ENCODE results near the gene SUCLG2.
"Not testable (repeated sequence)": the region's sequence is repeated elsewhere in the genome, so short reads cannot be mapped to it uniquely, and the experiment has no call there.

Gene SUCLG2

DNA sequence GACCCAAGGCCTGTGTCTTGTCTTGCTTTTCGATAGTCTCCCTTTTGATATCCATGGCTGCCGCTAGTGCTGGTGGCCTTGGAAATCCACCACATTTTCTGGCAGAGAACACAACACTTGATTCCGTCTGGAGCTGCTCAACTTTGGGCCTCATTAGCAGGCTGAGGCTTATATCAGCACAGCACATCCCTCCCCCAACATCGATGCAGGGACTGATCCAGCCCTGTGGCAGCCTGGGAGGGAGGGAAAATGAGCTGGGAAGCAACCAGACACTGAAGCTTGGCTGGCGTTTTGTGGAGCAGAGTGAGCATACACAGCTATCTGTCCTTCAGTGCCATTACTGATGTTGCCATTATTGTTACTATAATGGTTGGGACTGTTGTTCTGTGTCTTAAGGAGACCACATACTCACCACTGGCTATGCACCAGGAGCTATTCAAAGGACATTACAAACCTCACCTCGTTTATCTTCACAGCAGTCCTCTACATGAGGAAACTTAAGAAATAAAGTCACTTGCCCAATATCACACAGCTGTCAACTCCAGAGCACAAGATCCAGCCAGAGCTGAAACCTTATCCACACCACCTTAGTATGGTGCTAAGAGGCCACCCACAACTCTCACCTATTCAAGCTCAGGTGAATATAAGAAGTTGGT, 102.9 kb downstream of the SUCLG2 start:
- DNase-seq, result no peak

DNA sequence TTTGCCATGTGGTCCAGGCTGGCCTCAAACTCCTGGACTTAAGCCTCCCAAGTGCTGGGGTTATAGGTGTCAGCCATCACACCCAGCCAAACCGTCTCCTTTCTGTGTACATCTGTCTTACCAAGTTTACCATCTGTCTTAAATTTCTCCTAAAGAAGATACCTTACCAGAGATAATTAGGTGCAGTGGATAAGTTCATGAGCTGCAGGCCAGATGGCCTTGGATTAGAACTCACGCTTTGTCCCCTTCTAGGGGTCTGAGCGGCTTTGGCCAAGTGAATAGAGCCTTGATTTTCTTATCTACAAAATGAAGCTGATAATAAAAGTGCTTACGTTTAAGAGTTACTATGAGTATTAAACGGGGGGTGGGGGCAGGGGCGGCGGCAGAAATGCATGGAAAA, 103.9 kb downstream of the SUCLG2 start:
- no peak for DNase-seq

DNA sequence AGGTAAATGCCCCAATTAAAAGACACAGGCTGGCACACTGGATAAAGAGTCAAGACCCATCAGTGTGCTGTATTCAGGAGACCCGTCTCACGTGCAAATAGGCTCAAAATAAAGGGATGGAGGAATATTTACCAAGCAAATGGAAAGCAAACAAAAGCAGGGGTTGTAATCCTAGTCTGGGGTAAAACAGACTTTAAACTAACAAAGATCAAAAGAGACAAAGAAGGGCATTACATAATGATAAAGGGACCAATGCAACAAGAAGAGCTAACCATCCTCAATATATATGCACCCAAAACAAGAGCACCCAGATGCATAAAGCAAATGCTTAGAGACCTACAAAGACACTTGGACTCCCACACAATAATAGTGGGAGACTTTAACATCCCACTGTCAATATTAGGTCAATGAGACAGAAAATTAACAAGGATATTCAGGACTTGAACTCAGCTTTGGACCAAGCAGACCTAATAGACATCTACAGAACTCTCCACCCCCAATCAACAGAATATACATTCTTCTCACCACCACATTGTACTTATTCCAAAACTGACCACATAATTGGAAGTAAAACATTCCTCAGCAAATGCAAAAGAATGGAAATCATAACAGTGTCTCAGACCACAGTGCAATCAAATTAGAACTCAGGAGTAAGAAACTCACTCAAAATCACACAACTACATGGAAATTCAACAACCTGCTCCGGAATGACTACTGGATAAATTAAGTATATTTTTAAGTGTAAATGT, 111.7 kb downstream of the SUCLG2 start:
- not testable (repeated sequence) for DNase-seq

DNA sequence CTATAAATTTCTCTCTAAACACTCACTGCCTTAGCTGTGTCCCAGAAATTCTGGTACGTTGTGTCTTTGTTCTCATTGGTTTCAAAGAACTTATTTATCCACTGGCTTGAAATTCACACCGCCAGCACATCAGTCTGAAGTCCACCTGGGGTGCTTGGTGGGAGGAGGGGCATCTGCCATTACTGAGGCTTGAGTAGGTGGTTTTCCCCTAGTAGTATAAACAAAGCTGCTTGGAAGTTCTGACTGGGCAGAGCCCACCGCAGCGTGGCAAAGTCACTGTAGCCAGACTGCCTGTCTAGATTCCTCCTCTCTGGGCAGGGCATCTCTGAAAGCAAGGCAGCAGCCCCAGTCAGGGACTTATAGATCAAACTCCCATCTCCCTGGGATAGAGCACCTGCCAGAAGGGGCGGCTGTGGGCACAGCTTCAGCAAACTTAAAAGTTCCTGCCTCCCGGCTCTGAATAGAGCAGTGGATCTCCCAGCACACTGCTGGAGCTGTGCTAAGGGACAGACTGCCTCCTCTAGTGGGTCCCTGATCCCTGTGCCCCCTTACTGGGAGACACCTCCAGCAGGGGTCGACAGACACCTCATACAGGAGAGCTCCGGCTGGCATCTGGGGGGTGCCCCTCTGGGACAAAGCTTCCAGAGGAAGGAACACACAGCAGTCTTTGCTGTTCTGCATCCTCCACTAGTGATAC, 114.1 kb downstream of the SUCLG2 start:
- DNase-seq, result no peak

DNA sequence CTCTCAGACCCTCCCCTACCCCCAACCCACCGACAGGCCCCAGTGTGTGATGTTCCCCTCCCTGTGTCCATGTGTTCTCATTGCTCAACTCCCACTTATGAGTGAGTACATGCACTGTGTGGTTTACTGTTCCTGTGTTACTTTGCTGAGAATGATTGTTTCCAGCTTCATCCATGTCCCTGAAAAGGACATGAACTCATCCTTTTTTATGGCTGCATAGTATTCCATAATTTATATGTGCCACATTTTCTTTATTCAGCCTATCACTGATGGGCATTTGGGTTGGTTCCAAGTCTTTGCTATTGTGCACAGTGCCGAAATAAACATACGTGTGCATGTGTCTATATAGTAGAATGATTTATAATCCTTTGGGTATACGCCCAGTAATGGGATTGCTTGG, 117.2 kb downstream of the SUCLG2 start:
- DNase-seq, result not testable (repeated sequence)

DNA sequence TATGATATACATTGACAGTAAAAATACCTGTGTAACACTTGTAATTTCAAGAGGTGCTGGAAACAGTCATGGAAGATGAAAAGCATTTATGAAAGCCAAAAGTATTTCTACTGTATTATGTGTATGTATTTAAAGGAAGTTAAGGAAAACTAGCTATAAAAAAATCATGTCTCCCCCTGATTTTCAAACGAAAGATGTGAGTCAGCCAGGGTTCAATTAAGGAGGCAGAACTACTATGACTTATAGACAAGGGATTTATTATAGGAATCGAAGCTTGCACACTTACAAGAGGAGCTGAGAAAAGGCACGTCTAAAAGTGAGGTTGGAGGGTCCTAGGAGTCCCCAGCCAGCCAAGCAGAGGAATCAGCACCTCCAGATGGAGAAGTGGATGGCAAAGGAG, 119.4 kb downstream of the SUCLG2 start:
- DNase-seq, result no peak

DNA sequence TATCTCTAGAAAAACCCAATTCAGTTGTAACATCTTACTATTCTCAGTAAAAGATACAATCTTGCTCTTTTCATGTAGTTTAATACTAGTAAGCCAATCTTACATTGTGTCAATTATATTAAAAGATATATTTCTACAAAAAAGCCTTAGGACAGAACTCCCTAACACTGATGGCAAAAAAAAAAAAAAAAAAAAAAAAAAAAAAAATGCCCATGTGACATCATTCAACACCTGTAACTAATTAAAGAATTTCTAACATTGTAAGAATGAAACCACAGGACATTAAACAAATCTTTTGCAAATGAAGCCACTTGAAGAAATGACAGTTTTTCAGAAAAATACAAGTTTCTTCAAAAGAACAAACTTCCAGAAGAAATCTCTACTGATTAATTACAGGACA, 119.8 kb downstream of the SUCLG2 start:
- no peak for DNase-seq

DNA sequence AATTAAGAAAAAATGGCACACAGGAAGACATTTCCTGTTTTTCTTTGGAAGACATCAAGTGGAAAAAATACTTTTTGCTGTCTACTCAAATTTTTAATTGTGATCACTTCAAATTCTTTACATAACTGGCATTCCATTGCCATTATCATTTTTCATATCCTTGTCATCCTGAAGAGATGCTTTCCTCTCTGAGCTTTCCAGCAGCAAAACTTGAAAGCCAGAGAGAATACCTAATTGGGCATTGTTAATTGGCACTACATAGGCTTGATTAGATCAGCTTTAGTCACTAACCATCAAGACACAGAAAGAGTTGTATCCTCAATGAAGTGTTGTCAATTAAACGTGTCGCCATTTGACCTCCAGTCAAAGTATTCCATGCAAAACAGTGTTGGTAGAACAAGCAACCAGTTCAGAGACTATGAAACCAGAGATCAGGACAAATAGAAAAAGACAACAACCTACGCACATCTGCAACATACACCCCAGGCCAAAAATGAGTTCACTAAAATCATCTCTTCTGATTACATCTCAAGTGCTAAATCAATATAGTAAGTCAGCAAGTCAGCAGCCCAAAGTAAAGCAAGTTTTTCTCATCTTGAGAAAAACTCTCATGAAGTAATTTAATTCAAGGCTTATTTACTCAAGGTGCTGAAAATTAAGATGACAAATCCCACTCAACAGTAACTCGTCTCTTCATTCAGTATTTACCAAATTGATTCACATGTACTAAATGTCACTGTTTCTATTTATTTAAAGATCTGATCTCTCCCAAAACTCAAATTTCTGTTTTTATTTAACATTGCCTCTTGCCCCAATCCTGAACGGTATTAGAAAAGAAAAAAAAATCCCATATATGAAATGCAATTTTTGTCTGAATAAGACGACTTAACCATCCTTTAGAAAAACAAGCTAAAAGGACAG, 123.0 kb downstream of the SUCLG2 start:
- no peak for DNase-seq

DNA sequence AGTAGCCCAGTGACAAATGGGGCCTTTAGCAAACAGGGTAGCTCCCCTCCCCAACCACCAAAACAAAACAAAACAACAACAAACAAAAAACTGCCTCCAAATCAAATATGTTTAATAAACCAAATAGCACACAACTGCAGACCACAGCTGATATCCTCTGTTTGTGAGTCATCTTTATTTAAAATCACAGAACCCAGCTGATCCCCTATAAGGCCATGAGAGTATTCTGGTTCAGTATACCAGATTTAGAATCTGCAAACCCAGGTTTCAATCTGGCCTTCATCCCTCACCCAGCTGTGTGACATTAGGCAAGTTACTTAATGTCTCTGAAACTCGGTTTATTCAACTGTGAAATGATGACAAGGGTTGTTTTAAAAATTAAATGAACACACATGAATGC, 124.5 kb downstream of the SUCLG2 start:
- DNase-seq, result no peak

DNA sequence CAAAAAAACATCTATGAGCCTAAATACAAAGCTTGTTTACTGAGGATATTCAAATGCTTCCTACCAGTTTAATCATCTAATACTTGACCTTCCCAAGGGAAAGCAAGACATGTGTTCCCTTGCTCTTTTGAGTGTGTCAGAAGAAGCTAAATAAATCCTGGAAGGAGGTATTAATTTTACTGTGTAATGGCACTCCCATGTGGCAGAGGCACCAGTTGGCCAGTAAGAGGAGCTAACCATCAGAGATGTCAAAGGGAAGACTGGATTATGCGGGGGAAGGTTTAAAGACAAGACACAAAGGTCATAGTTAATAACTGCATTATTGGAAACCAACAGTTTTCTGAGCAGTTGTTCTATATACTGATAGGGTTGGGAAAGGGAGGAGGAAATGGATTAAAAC, 125.1 kb downstream of the SUCLG2 start:
- no peak for DNase-seq

DNA sequence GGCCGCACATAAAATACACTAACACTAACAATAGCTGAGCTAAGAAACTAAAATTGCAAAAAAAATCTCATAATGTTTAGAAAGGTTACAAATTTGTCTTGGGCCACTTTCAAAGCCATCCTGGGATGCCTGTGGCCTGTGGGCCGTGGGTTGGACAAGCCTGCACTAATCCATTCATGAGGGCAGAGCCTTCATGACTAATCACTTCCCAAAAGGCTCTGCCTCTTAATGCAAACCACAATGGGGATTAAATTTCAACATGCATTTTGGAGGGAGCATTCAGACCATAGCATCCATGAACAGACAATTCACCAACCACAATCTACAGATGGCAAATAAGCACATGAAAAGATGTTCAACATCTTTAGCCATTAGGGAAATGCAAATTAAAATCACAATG, 128.2 kb downstream of the SUCLG2 start:
- no peak for DNase-seq

DNA sequence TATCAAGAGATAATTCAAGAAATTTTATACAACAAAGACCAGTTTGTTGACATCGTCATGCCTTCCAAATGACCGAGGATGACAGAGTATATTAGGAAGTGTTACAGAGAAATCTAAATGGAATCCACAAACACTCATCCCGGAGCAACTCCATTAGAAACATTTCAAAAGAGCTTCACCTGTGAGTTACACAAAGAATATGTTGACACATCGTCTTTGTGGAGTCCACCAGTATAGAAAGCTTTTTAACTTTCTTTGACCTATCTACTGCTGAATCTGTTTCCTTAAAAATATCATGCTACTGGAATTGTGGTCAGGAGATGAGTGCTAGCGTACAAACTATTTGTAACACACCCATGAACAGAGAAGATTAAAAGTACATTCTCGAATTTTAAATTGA, 130.4 kb downstream of the SUCLG2 start:
- no peak for DNase-seq

DNA sequence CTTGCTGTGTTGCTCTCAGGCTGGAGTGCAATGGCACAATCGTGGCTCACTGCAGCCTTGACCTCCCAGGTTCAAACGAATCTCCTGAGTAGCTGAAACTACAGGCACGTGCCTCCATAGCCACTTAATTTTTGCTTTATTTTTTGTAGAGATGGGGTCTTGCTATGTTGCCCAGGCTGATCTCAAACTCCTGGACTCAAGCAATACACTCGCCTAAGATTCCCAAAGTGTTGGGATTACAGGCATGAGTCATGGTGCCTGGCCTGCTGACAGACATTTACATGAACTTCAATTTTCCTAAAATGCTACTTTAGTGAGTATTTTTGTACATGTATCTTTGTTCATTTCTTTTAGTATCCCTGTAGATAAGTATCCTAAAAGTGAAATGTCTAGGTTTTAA, 132.3 kb downstream of the SUCLG2 start:
- no peak for DNase-seq

DNA sequence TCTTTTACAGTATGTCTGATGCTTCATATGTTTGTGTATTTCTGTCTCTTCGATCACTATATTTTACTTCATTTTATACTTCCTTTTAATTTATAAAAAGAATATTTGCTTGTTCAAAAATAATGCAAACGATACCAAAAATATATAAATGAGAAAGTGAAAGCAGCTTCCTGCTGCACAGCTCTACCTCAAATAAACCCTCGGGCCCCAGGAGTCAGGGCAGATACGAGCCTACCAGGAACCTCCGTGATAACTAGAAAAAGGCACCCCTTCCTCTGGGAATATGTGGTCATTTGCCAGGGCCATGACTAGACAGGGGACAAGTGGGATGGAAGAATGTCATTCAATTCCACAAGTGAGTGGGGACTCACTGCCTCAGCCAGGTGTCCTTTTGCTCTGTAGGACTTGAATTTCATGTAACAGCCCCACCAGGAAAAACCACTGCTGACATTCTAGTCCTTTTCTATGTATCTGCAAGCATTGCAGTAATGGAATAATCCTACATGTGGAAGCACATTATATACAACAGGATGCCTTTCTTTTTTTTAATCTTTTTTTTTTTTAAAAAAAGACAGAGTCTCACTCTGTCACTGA, 133.3 kb downstream of the SUCLG2 start:
- no peak for DNase-seq

DNA sequence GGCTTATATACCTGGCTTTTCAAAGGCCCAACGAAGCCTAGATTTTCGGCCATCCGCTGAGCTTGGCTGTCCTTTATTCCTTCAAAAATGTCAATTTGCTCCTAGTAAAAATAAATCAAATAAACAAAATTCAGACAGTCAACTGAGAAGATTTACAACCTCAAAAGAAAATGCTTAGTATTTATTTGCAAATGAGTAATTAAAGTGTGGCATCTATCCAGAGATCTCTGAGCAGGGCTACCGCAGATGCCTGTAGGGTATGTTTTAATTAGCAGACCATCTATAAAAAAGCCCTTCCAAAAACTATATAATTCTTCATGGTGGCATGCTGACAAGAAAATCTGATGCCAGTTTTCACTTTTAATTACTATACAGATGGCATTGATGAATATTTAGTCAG, 136.2 kb downstream of the SUCLG2 start:
- no peak for DNase-seq

DNA sequence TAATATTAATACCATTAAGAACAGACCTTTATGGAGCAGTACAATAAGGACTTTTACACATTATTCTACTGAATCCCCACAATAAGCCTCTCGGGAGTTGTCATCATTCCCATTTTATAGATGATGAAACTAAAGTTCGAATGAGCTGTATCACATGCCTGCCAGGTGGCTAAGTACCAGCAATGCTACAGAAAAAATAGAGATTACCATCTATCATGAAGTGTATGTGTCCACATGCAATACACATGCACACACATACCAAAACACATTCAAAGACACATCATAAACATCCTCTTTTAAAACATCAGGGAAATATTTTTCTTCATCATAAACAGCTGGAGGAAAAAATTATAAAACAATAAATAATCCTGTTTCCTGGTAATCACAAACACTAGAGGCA, 136.6 kb downstream of the SUCLG2 start:
- DNase-seq, result no peak

DNA sequence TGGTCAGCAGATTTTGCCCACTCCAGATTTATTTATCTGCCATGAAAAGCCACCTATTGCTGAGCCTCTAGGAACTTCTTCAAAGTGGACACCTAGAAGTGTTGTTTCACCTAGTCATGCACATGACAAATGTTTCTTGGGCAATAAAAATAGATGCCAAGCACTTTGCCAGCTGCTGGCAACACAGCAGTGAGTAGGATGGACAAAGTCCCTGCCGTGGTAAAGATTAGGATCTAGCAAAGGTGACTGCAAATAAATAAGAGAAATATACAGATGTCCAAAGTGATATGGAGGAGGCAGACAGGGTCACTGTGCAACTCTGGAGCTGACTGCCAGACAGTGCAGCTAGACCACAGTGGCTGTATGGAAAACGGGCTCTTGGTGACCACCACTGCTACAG, 137.9 kb downstream of the SUCLG2 start:
- no peak for DNase-seq

DNA sequence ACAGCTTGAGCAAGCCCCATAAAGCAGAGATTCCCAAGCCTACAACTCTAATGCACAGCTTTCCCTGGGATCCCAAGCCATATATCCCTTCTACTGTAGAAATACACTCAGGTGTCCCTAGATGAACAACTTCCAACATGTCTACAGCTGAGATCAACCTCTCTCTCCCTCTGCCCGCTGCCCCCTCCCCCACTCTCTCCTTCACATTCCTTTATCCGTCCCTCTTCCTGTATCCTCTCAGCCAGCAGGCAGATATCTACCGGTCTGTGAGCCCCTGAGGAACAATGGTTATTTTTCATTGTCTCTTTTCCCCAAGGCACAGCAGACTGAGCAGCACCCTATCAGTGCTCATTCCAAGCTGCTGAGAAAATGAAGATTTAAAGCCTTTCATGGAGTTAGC, 138.6 kb downstream of the SUCLG2 start:
- DNase-seq, result no peak

DNA sequence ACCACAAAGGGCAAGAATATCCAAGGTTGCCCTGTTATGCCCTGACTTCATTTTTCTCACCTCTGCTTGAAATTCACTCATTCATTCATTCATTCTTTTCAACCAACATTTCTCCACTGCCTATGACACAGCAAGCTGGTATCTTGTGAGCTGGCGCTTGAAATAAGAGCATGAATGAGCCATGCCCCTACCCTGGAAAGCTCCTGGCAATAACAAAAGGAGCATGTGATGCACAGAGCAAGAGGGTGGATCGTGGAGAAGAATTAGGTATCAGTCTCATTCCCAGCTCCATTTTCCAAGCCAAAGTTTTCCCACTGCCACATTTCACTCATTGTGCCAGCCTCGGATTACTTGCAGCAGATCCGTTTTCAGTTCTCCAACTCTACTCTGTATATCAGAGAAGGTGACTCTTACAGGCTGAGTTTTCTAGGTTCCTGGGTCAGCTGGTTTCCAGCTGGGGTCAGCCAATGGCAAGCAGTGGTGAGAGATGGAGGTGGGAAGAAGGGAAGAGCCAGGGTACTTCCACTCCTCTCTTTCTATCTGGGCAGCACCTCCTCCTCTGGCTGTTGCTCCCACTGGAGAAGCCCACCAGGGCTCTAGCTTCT, 144.8 kb downstream of the SUCLG2 start:
- no peak for DNase-seq

DNA sequence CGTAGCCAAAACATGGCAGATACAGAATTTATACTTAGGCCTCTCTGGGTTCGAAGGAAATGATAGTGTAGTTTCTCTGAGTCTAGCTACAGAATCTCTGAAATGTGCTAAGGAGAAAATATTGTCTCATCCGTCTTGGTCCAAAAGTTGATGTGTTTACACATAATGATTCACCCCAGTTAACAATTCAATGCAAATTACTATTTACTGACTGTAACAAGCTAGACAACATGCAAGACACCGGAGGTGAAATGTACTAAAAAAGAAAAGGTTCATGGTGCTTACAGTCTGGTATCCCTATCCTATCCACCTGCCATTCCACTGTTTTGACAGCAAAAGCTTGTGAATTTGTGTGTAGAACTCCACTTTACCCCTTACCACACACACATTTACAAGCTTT, 146.8 kb downstream of the SUCLG2 start:
- DNase-seq, result no peak

DNA sequence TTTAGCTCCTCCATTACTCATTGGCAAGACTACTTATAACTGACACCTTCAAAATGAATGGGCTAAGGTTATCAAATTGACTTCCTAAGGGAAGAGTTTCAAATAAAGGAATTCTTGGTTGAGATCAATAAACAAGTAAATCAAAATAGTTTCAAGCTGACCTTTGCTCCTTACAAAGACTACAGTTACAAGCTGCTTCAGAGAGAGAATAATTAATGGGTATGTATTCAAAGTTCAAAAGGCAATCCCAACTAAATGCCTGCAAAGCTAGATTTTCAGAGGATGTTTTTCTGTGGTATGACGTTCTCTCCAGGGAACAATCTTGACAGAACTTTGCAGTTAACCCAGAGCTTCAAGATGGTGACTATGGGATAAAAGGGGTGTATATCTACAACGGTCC, 153.7 kb downstream of the SUCLG2 start:
- no peak for DNase-seq

DNA sequence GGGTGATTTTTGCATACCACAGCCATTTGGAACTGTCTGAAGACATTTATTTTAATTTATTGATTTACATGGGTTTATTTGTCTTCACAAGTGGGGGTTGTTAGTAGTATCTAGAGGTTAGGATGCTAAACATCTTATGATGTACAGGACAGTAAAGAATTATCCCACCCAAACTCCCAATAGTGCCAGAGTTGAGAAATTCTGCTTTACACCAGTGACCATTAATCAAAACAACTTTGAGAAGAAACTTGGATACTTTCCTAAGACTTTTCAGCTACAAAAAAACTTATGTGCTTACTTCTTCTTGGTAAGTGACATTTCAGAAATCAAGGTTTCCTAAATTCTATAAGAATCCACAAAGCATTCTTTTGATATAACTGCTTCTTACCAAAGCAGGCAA, 156.7 kb downstream of the SUCLG2 start:
- DNase-seq, result no peak

Data from activated CD8-positive, alpha-beta memory T cell treated with anti-CD3 and anti-CD28 coated beads, Interleukin-2, amount 50 U/mL, for 4 hours (primary cell).